ENCODE measurements around the gene ACADS.

- TF ChIP-seq CTCF (IDR thresholded peaks at IDR 0.05) (no peak), POLR2A (IDR thresholded peaks at IDR 0.05) (no peak)
Observed at GRCh38 chr12:120705618-120706017, 20.0 kb upstream of the ACADS start.

Measured in thyroid gland (tissue), 4 donors.